ENCODE measurements around the gene TGM6.

TGM6 gene

DNA sequence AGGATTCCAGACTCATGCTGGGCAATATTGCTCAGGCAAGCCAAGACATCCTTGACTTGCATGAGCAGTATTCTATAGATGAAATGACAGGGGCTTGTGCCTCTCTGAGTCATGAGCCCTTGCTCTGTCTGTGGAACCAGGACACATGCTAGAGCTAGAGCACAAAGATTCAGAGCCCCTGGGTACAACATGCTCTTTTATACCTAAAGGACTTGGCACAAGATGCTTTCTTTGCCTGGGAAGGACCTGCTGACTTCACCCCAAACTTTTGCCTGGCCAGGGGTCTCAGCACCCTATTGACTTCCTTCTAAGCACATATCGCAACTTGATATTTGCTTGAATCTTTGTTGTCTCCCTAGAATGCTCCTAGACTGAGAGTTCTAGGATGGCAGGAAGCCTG is 27.4 kb downstream of the TGM6 start:
- Histone ChIP-seq H3K79me2 (no peaks in the 10 kb centered on the region), H3K4me3 (ENCODE audit: low read depth, low read length) (no peak overlapping the region)

GRCh38 chr20:2416541-2417212 is 36.0 kb downstream of the TGM6 start:
- H3K27me3 ChIP-seq (ENCODE audit: control insufficient read depth, insufficient read depth, low read length) = no peaks in the 10 kb centered on the region
- H3K4me1 ChIP-seq = no peaks in the 10 kb centered on the region
- H3K4me3 ChIP-seq (ENCODE audit: low read depth, low read length) = no peak overlapping the region
- H3K79me2 ChIP-seq = no peaks in the 10 kb centered on the region
- no peak overlapping the region for H2AFZ ChIP-seq
- H3K9me3 ChIP-seq (ENCODE audit: control insufficient read depth, low read length) = no peaks in the 10 kb centered on the region
- H3K27ac ChIP-seq = no peak overlapping the region
- no peak for TF ChIP-seq CTCF (IDR thresholded peaks at IDR 0.05)
- no peak overlapping the region for H3K4me2 ChIP-seq (ENCODE audit: low read length)
- no peaks in the 10 kb centered on the region for H3K36me3 ChIP-seq (ENCODE audit: control insufficient read depth, insufficient read depth, low read length)
- no peak overlapping the region for H3K9ac ChIP-seq

More for the DNA sequence above, 27.4 kb downstream of the TGM6 start:
- H3K27me3 ChIP-seq (ENCODE audit: control insufficient read depth, insufficient read depth, low read length) = no peaks in the 10 kb centered on the region
- no peak overlapping the region for H3K9ac ChIP-seq
- no peak overlapping the region for H2AFZ ChIP-seq
- no peak overlapping the region for H3K4me2 ChIP-seq (ENCODE audit: low read length)
- H3K9me3 ChIP-seq (ENCODE audit: control insufficient read depth, low read length) = no peaks in the 10 kb centered on the region
- H3K36me3 ChIP-seq (ENCODE audit: control insufficient read depth, insufficient read depth, low read length) = no peaks in the 10 kb centered on the region
- no peak overlapping the region for H3K27ac ChIP-seq
- TF ChIP-seq CTCF (IDR thresholded peaks at IDR 0.05) = no peak
- no peaks in the 10 kb centered on the region for H3K4me1 ChIP-seq

DNA sequence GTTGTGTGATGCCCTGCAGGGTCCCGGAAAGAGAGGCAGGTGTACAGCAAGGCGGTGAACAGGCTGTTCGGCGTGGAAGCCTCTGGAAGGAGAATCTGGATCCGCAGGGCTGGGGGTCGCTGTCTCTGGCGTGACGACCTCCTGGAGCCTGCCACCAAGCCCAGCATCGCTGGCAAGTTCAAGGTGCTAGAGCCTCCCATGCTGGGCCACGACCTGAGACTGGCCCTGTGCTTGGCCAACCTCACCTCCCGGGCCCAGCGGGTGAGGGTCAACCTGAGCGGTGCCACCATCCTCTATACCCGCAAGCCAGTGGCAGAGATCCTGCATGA is 36.5 kb downstream of the TGM6 start:
- Histone ChIP-seq H3K4me1 (no peaks in the 10 kb centered on the region), H3K9ac (no peak overlapping the region), H3K36me3 (ENCODE audit: control insufficient read depth, insufficient read depth, low read length) (no peaks in the 10 kb centered on the region), H3K27ac (no peak overlapping the region), H2AFZ (no peak overlapping the region), H3K9me3 (ENCODE audit: control insufficient read depth, low read length) (no peaks in the 10 kb centered on the region), H3K4me3 (ENCODE audit: low read depth, low read length) (no peak overlapping the region), H3K27me3 (ENCODE audit: control insufficient read depth, insufficient read depth, low read length) (no peaks in the 10 kb centered on the region), H3K79me2 (no peaks in the 10 kb centered on the region), H3K4me2 (ENCODE audit: low read length) (no peak overlapping the region)
- TF ChIP-seq CTCF (IDR thresholded peaks at IDR 0.05) = no peak

GRCh38 chr20:2418388-2418787 is 37.7 kb downstream of the TGM6 start:
- H3K36me3 ChIP-seq (ENCODE audit: control insufficient read depth, insufficient read depth, low read length) = no peaks in the 10 kb centered on the region
- H3K27ac ChIP-seq = no peak overlapping the region
- TF ChIP-seq CTCF (IDR thresholded peaks at IDR 0.05) = no peak
- H3K9me3 ChIP-seq (ENCODE audit: control insufficient read depth, low read length) = no peaks in the 10 kb centered on the region
- no peaks in the 10 kb centered on the region for H3K27me3 ChIP-seq (ENCODE audit: control insufficient read depth, insufficient read depth, low read length)
- H3K4me3 ChIP-seq (ENCODE audit: low read depth, low read length) = no peak overlapping the region
- no peak overlapping the region for H3K4me2 ChIP-seq (ENCODE audit: low read length)
- no peak overlapping the region for H3K9ac ChIP-seq
- H2AFZ ChIP-seq = no peak overlapping the region
- no peaks in the 10 kb centered on the region for H3K79me2 ChIP-seq
- H3K4me1 ChIP-seq = no peaks in the 10 kb centered on the region

GRCh38 chr20:2420510-2420909 is 39.8 kb downstream of the TGM6 start:
- Histone ChIP-seq H3K27me3 (ENCODE audit: control insufficient read depth, insufficient read depth, low read length) (no peaks in the 10 kb centered on the region), H3K4me3 (ENCODE audit: low read depth, low read length) (no peak overlapping the region), H3K79me2 (no peaks in the 10 kb centered on the region), H3K36me3 (ENCODE audit: control insufficient read depth, insufficient read depth, low read length) (no peaks in the 10 kb centered on the region), H3K9ac (no peak overlapping the region), H2AFZ (no peak overlapping the region), H3K9me3 (ENCODE audit: control insufficient read depth, low read length) (no peaks in the 10 kb centered on the region), H3K27ac (no peak overlapping the region), H3K4me1 (no peaks in the 10 kb centered on the region), H3K4me2 (ENCODE audit: low read length) (no peak overlapping the region)
- no peak for TF ChIP-seq CTCF (IDR thresholded peaks at IDR 0.05)

All from parathyroid adenoma (tissue), 2 donors.